HEK293T (cell line): ENCODE results near the gene ZNF831.

ENCODE experiments used
- ARNT ChIP-seq: fragments of 450-650 bp; IDR thresholded peaks from 2 replicates; pipeline ENCODE4 v1.6.1; 2017; ENCODE audit warnings: mild to moderate bottlenecking
- BHLHE40 ChIP-seq: fragments of 450-650 bp; IDR thresholded peaks from 2 replicates; pipeline ENCODE4 v1.6.1; 2016; ENCODE audit warnings: mild to moderate bottlenecking, moderate library complexity, borderline replicate concordance
- CTBP1 ChIP-seq: fragments of 450-650 bp; IDR thresholded peaks from 2 replicates; pipeline ENCODE4 v1.6.1; 2016; ENCODE audit warnings: borderline replicate concordance
- ELF4 ChIP-seq: fragments of 450-650 bp; IDR thresholded peaks from 2 replicates; pipeline ENCODE4 v1.6.1; 2017; ENCODE audit warnings: antibody characterized with exemption
- FOXA1 ChIP-seq: fragments of 450-650 bp; IDR thresholded peaks from 2 replicates; pipeline ENCODE4 v1.6.1; 2016; ENCODE audit warnings: mild to moderate bottlenecking
- FOXK2 ChIP-seq: fragments of 450-650 bp; IDR thresholded peaks from 2 replicates; pipeline ENCODE4 v1.6.1; 2016; ENCODE audit warnings: mild to moderate bottlenecking
- FOXM1 ChIP-seq: fragments of 450-650 bp; IDR thresholded peaks from 2 replicates; pipeline ENCODE4 v1.6.1; 2017; ENCODE audit warnings: mild to moderate bottlenecking, borderline replicate concordance
- LEF1 ChIP-seq: fragments of 450-650 bp; IDR thresholded peaks from 2 replicates; pipeline ENCODE4 v1.6.1; 2017; ENCODE audit warnings: mild to moderate bottlenecking, borderline replicate concordance
- NFRKB ChIP-seq: fragments of 450-650 bp; IDR thresholded peaks from 2 replicates; pipeline ENCODE4 v1.6.1; 2016; ENCODE audit warnings: mild to moderate bottlenecking, moderate library complexity
- PKNOX1 ChIP-seq: fragments of 450-650 bp; IDR thresholded peaks from 2 replicates; pipeline ENCODE4 v1.6.1; 2016
- SP1 ChIP-seq: fragments of 450-650 bp; IDR thresholded peaks from 2 replicates; pipeline ENCODE4 v1.6.1; 2017
- SUZ12 ChIP-seq: fragments of 450-650 bp; IDR thresholded peaks from 2 replicates; pipeline ENCODE4 v1.6.1; 2016; ENCODE audit warnings: mild to moderate bottlenecking
- TARDBP ChIP-seq: fragments of 450-650 bp; IDR thresholded peaks from 2 replicates; pipeline ENCODE4 v1.6.1; 2016
- ZNF384 ChIP-seq: fragments of 450-650 bp; IDR thresholded peaks from 2 replicates; pipeline ENCODE4 v1.6.1; 2016

- TF ChIP-seq SP1 (no peak), FOXA1 (no peak), TARDBP (no peak), FOXM1 (no peak), NFRKB (no peak), ELF4 (no peak), BHLHE40 (no peak), LEF1 (no peak), PKNOX1 (no peak), CTBP1 (no peak), ARNT (no peak), ZNF384 (no peak), SUZ12 (no peak), FOXK2 (no peak)
Measured at GRCh38 chr20:59175002-59175401, 11.4 kb downstream of the ZNF831 start.
